Measurements from ENCODE around the gene CTNNAL1. TPM values are rescaled to one million over a fixed set of nuclear protein-coding genes. Genes with fewer than 3 reads are reported as not detected.
"Not testable (repeated sequence)": the region's sequence is repeated elsewhere in the genome, so short reads cannot be mapped to it uniquely, and the experiment has no call there.

The CTNNAL1 gene
- total RNA-seq, 1 donor from 2014 or later: 11.5 TPM

DNA sequence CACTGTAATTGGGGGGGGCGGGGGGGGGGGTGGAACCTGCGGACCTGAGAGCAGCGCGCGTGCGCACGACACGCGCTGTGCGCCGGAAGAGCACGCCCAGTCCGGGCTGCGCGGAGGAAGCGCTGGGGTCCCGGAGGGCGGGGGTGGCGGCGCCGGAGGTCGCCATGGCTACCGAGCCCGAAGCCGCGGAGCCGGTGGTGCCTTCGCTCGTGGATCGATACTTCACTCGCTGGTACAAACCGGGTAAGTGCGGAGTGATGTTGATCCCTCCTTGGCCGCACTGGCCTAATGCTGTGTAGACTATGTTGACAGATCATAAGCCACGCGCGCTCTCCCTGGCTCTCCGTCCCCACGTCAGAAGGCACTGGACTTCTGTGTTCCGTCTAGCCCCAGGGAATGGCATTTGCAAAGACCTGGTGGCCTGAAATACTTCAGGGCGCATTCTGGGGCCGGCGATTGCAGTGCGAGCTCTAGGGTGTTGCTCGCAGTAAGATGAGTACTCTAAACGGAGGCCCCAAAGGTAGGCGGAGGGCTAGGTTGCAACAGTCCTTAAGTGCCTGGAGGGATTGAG lies 78.9 kb downstream of the CTNNAL1 start, which contains the start of gene ABITRAM:
TSS of gene ABITRAM (plus strand) at position 78 of the 571 bp plus-strand sequence. CDS start at position 165, 87 bp downstream.
- intact Hi-C loops (cut with micrococcal nuclease): loop anchor here (1.0 to 10.0 kb wide), 13 partner anchors 79 to 1651 kb away; partner anchors contain the start of genes CTNNAL1, EPB41L4B, RAD23B and TXN

DNA sequence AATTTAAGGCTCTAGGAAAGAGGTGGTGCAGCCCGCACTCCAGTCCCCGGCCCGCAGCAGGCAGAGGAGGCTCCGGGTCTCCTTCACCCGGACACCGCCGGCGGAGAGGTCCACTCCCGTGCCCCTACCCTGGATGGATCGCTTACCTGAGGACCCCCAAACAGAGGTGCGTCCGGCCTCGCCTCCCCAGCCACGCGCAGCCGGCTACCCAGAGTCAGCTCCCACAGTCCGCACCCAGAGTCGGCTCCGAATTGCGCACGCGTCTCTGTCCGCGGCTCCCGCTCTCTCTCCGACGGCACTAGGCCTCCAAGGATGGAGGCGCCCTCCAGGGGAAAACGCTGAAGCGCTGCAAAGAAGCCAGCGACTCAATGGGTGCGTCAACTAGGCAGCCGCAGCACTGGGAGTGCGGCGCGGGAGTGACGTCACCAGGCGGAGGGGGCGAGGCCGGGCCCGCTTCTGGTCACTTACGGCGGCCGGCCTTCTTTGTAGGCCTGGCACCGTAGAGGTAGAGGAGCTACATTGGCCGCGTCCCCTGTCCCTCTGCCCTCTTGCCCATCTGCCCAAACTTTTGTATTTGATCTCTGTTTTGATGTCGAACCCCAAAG lies 79.5 kb downstream of the CTNNAL1 start, which contains the start of gene ELP1:
TSS of gene ELP1 (minus strand) at position 407 of the 605 bp plus-strand sequence. CDS start 2,978 bp downstream, outside the sequence.
- intact Hi-C loops (cut with micrococcal nuclease): loop anchor here (1.0 to 10.0 kb wide), 13 partner anchors 79 to 1651 kb away; partner anchors contain the start of genes CTNNAL1, EPB41L4B, RAD23B and TXN

DNA sequence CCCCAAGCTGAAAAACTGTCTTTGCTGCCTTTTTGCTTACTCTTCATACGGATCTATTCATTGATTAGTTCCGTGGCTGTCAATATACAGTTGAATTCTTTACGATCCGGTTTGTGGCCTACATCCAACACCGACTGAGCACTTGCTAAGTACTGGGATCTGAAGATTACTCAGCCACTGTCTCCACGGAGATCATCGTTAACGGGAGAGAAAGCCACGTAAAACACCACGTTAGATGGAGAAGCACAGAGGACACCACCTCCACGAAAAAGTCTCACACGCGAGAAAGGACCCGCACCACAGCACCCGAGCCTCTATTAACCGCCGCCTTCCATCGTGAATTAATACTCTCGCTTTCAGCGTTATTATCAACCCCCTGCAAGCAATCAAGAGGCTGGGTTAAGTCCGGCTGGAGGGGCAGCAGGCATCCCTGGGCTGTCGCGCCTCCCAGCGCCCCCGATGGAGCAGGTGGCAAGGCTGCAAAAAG lies 80.0 kb downstream of the CTNNAL1 start:
- intact Hi-C loops (cut with micrococcal nuclease): loop anchor here (10.0 kb wide), 1 partner anchor 952 kb away; no protein-coding TSS in a partner anchor

DNA sequence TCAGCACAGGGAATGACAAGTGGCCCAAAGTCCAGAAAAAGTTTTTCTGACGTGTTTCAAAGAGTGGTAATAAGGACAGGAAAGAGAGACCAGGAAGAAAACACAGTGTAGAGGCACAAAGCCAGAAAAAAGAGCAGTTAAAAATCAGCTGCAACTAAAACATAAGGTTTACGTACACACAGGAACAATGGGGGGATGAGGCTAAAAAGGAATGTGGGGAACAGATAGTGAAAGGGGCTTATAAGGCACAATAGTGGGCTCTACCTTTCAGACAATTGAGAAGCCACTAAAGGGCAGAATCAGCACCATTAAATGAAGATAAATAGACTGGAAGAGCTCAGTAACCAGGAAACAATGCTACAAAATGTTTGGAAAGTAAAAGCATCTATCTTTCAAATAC lies 84.9 kb downstream of the CTNNAL1 start:
- intact Hi-C loops (cut with micrococcal nuclease): no loop called here

DNA sequence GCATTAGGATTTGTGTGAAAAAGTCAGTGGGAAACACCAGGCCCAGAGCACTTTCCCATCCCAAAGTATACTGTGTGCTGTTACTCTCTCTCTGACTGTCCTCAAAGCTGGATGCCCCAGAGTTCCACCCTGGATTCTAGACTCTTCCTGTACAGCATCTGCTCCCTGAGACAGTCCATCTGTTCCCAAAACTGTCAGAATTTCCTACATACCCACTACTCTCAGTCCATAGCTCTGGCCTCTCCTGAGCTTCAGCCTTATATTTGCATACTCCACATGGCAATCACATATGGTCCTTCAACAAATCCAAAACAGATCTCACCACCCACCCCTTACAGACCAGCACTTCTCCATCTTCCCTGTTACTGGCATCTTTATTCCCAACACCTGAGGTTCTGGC lies 88.8 kb downstream of the CTNNAL1 start:
- intact Hi-C loops (cut with micrococcal nuclease): no loop called here

DNA sequence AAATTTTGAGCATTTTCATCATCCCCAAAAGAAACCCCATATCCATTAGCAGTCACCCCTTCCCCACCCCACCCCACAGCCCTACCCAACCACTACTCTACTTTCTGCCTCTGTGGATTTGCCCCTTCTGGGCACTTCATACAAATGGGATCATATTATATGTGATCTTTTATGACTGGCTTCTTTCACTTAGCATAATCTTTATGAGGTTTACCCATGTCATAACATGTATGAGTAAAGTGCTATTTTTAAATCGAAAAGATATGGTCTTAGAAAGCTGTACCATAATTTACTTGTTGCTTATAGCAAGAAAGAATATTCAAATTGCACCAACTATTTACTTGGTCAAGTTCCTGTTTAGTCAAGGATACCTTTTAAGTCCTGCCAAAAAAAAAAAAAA lies 92.1 kb downstream of the CTNNAL1 start:
- intact Hi-C loops (cut with micrococcal nuclease): no loop called here

DNA sequence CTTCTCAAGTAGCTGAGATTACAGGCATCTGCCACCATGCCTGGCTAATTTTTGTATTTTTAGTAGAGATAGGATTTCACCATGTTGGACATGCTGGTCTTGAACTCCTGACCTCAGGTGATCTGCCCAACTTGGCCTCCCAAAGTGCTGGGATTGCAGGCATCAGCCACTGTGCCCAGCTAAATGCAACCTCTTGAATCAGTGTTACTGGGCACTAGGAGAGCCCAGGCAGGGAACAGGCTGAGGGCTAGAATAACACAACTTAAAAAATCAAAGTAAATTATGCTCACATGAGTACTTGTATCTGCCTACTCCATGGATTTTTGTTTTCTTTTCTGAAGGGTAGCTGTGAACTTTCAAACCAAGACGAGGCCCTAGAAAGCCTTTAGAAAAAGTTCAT lies 92.9 kb downstream of the CTNNAL1 start:
- intact Hi-C loops (cut with micrococcal nuclease): not testable (repeated sequence)

DNA sequence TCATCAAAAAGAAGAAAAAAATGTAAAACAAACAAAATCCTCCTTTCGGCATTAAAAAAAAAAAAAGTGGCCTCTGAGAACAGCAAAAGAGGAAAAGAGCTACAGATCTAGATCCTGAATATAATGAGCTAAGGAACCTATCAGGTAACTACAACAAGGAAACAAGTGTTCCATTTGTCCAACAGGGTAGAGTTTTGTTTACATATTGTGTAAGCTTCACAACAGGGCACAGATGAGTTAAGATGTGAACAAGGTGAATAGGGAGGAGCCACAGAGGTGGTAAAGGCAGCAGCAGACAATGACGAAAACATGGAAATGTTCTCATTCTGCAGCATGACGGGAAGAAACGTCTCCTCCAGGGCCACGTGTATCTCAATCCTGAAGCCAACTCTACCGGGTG lies 93.8 kb downstream of the CTNNAL1 start:
- intact Hi-C loops (cut with micrococcal nuclease): no loop called here

DNA sequence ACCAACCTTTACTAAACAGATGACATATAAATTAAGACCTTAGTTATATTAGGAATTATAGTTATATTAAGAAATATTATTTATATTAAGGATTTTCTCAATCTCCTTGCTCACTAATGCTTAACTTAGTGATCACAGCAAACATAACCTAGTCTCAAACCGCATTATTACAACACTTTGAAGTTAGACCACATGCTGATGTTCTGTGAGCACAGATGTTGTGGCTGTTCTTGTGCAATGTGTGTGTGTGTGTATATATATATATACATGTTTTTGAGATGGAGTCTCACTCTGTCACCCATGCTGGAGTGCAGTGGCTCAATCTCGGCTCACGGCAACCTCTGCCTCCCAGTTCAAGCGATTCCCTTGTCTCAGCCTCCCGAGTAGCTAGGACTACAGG lies 99.9 kb downstream of the CTNNAL1 start:
- intact Hi-C loops (cut with micrococcal nuclease): no loop called here

DNA sequence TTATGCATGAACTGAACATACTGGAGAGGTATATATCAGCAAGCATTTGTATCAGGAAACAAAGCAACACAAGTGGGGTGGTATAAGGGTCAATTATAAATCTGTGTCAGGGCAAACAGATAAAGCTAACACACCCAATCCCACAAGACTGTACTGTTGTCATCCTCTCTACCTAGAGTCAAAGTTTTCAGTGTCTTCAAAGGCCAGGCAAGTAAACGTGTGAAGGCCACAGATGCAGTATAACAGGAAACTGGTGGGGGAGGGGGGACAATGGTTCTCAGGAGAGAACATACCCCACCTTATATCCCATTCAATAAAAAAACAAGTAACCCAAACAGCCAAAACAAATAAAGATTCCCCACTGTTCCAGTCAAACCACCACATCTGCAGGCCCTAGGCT lies 101.5 kb downstream of the CTNNAL1 start:
- intact Hi-C loops (cut with micrococcal nuclease): no loop called here

DNA sequence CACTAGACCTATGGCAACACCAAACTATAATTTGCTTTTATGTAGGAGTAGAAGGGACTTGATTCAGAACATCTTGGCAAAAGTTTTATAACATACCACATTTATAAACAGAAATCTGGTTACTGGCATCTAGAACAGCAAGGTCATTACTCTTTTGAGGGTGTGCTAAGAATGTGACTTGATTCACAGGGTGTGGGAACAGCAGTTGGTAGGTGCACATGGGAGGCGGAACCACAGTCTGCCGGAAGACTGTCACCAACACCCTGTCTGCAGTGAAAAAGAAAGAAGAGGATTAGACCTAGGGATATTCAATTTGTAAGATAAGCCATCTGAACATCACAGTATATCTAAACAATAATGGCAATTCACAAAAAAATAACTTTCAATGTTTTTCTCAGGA lies 102.4 kb downstream of the CTNNAL1 start:
- intact Hi-C loops (cut with micrococcal nuclease): no loop called here

DNA sequence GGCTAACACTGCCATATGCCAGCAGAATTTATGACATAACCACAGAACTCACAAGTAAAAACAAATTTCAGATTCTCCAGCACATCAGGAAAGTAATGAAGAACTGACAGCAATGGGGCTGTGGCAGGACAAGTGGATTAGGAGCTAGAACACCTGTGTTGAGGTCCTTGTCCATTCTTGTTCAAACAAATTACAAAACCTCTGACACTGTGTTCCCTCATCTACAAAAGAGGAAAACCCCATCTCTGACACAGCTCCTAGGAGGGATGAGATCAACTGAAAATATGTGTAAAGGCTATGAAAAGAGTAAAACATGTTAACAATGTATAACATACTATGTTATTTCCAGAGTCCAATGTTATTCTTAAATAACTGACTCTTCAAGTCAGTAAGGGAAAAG lies 102.9 kb downstream of the CTNNAL1 start:
- intact Hi-C loops (cut with micrococcal nuclease): no loop called here

DNA sequence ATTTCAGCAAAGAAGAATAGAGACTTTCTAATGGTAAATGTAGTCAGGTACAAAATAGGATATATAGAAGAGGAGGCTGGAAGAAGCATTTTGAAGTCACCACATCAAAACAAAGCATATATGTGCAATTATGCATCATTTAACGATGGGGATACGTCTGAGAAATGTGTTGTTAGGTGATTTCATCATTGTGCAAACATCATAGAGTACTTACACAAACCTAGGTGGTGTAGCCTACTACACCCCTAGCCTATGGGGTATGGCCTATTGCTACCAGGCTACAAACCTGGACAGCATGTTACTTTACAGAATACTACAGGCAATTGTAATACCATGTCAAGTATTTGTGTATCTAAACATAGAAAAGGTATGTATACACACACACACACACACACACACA lies 107.8 kb downstream of the CTNNAL1 start:
- intact Hi-C loops (cut with micrococcal nuclease): no loop called here

DNA sequence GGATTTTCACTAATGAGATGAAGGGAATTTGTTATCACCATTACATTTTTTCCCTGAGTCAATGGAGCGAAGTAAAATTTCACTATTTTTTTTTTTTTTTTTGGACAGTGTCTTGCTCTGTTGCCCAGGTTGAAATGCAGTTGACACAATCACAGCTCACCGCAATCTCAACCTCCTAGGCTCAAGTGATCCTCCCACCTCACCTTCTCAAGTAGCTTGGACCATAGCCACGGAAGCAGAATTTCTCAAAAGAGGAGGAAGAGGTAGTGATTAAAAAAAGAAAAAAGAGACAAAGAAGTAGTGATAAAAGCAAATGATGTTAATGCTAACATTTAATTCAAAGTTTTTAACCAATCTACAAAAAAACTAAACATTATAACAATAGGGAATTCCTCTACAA lies 109.1 kb downstream of the CTNNAL1 start:
- intact Hi-C loops (cut with micrococcal nuclease): no loop called here

DNA sequence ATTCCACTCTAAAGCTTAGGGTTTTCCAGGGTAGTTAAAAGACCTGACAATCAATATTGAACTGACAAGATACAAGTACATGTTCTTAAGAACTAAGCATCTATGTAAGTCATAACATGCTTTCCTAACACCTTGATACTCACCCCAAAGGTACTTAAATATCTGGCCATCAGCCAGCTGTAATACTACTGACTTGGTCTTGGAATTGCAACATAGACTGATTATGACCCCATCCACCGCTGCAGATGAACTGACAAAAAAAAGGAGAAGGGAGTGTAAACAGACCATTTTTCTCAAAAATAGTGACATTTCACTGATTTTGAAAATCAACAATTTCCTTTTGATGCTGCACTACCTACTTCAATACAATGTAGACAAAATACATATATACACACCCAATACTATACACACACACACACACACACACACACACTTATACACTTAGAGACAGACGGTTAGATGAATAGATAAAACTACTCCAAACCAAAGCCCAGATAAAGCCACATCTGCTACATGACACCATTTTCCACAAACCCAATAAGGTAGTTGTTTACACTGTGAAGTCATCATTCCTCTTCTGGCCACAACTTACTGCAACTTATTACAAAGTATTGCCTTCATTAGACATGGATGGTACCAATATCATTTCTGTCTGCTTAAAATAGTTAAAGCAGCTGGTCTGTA lies 109.7 kb downstream of the CTNNAL1 start:
- intact Hi-C loops (cut with micrococcal nuclease): no loop called here

DNA sequence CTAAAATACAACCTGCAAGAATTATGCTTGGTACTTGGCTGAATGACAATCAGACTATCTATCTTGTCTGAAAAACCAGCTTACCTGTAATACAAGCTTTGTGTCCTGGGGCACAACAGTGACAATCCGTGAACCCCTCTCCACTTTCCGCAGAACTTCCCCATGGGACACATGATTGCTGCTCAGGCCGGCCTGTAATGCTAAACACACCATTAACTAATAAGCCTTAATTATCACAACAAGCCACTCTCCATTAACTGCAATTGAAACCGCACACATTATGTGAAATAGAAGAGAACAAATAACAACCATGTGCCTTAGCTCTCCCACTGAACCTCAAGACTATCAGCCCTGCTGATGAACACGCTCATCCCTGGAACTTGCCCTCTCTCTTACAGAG lies 113.1 kb downstream of the CTNNAL1 start:
- intact Hi-C loops (cut with micrococcal nuclease): no loop called here

DNA sequence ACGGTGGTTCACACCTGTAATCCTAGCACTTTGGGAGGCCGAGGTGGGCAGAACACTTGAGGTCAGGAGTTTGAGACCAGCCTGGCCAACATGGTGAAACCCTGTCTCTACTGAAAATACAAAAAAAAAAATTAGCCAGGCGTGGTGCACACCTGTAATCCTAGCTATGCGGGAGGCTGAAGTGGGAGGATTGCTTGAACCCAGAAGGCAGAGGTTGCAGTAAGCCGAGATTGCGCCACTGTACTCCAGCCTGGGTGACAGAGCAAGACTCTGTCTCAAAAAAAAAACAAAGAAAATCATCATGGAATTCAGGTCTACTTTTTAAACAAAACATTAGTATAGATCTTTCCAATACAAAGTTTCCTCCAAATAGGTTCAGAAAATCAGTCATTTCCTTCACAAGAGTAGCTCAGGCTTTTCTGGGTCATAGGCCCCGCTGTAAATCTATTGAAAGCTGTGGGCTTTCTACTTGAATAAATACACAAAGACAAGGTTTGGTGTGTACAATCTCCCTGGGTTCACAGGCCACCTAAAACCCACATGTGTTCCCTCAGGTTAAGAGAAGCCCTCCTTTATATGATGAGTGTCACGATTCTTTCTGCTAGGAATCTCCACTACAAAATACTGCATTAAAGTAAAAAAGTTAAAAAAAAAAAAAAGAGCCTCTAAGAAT lies 114.1 kb downstream of the CTNNAL1 start:
- intact Hi-C loops (cut with micrococcal nuclease): not testable (repeated sequence)

DNA sequence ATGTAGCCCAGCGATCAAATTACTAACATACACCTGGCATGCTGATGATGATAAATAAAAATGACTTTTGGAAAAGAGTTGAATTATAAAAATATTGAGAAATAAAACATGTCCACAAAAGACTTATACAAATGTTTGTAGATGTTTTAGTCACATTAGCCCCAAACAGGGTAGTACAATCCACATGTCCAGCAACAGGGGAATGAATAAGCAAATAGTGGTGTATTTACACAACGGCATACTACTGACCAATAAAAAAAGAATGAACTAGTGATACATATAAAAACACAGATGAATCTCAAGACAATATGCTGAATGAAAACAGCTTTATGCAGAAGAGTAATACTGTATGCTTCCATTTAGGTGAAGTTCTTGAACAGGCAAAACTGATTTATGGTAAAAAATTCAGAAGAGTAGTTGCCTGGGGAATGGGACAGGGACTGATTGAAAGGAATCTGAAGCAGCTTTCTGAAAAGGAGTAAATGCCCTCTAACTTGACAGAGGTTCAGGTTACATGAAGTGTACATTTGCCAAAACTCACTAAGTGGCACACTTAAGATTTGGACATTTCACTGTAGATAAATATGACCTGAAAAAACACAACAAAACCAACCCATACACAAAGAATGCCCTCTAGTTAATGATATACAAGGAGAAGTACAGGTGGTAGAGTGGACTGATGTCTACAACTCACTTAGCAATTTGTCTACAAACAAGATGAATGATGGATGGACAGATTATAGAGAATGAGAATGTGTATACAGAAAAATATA lies 115.8 kb downstream of the CTNNAL1 start:
- intact Hi-C loops (cut with micrococcal nuclease): no loop called here

DNA sequence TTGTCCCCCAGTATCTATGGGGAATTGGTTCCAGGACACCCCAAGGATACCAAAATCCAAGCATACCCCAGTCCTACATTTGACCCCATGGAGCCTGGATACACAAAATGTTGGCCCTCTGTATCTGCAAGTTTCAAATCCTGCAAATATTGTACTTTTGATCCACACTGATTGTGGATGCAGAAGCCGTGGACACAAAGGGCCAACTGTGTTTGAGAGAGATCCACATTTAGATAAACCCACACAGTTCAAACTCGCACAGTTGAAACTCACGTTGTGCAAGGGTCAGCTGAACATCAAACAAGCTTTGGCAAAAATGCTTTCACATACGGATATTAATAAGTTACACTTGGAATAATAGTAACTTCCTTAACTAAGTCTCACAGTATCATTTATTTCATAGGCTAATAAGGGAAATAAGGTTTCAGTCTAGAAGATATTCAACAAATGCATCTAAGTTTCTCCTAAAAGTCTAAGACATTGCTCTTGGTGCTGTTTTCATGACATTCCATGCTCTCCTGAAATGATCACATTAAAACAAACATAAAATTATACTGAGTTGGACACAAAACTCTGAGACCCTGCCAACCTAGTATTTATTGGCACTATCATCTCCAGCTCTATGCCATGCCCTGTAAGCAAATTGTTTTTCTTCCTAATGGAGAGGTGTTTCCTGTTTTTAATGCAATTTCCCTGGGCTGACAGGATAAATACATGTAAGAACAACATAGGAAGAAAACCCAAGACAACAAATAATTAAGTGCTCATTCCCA lies 118.9 kb downstream of the CTNNAL1 start:
- intact Hi-C loops (cut with micrococcal nuclease): no loop called here

All from T-helper 1 cell treated with Interleukin-12 subunit alpha and Interleukin-12 subunit beta and Interleukin-4 antibody, amounts not matched to agents 30 ng/mL and 1 ng/mL, for 36 hours (primary cell).